A673 (cell line): ENCODE results near the gene COG4. TPM values are rescaled to one million over a fixed set of nuclear protein-coding genes. Genes with fewer than 3 reads are reported as not detected.

ENCODE experiments used
- BruUV-seq: library from RNA; stranded (reverse); fragments of 400-500 nt; replicated peaks from 2 replicates; lab custom pipeline; 2021; lab: Mats Ljungman, UMichigan
- CTCF ChIA-PET: fragments of 300-600 bp; sonication (Branson Sonifier 250); formaldehyde crosslinking; loops from one replicate; lab custom pipeline; 2022; ENCODE audit warnings: antibody characterized with exemption; lab: Charles Lee
- POLR2A ChIA-PET: fragments of 300-600 bp; sonication (Branson Sonifier 250); formaldehyde crosslinking; loops from one replicate; lab custom pipeline; 2022; ENCODE audit warnings: antibody characterized with exemption; ENCODE audit not compliant: low non-redundant PET; lab: Charles Lee
- DNase-seq: peaks from one replicate; pipeline ENCODE4 v3.0.0-alpha.2; 2015; ENCODE audit warnings: low spot score
- H3K27ac ChIP-seq: fragments of 200-600 bp; sonication (generic); 2 replicates; pipeline ENCODE4 v1.5.1; 2016; ENCODE audit warnings: mixed run types, low read depth, mild to moderate bottlenecking, mixed read lengths, antibody characterized with exemption, low read length; ENCODE audit not compliant: poor library complexity, severe bottlenecking
- H3K27me3 ChIP-seq: fragments of 200-600 bp; sonication (generic); replicated peaks from 2 replicates; pipeline ENCODE4 v1.6.1; 2017; ENCODE audit warnings: mixed run types, low read depth, mild to moderate bottlenecking, mixed read lengths, antibody characterized with exemption, low read length; ENCODE audit not compliant: insufficient read depth, poor library complexity
- H3K36me3 ChIP-seq: fragments of 200-600 bp; sonication (generic); 2 replicates; pipeline ENCODE4 v1.6.1; 2016; ENCODE audit warnings: mixed run types, mild to moderate bottlenecking, mixed read lengths, antibody characterized with exemption, low read length; ENCODE audit not compliant: insufficient read depth, poor library complexity, severe bottlenecking
- H3K4me1 ChIP-seq: fragments of 200-600 bp; sonication (generic); 2 replicates; pipeline ENCODE4 v1.6.1; 2017; ENCODE audit warnings: mixed run types, mild to moderate bottlenecking, mixed read lengths, antibody characterized with exemption, low read length; ENCODE audit not compliant: insufficient read depth, poor library complexity, severe bottlenecking
- H3K4me3 ChIP-seq: fragments of 200-600 bp; sonication (generic); 2 replicates; pipeline ENCODE4 v1.5.1; 2016; ENCODE audit warnings: low read depth, mixed run types, mild to moderate bottlenecking, mixed read lengths, low read length; ENCODE audit not compliant: poor library complexity, severe bottlenecking
- H3K9me3 ChIP-seq: fragments of 200-600 bp; sonication (generic); 2 replicates; pipeline ENCODE4 v1.6.1; 2016; ENCODE audit warnings: mixed run types, low read depth, mild to moderate bottlenecking, mixed read lengths, antibody characterized with exemption, low read length; ENCODE audit not compliant: poor library complexity, severe bottlenecking
- CTCF ChIP-seq: fragments of 300-800, 200-600 bp; sonication (generic); conservative IDR thresholded peaks from 2 replicates; pipeline ENCODE4 v1.5.1; 2017; ENCODE audit warnings: low read depth, mild to moderate bottlenecking, antibody characterized with exemption, low read length, moderate library complexity, mixed read lengths
- EZH2 ChIP-seq: fragments of 200-600 bp; sonication (generic); IDR thresholded peaks from 2 replicates; pipeline ENCODE4 v1.6.1; 2017; ENCODE audit warnings: borderline replicate concordance, low read depth, mild to moderate bottlenecking, mixed read lengths, antibody characterized with exemption, low read length; ENCODE audit not compliant: poor library complexity, severe bottlenecking
- intact Hi-C: fragments of 100-400 bp; cut with micrococcal nuclease; formaldehyde crosslinking; loops from one replicate; pipeline ENCODE4 v1.10.0; 2022; ENCODE audit not compliant: unreplicated experiment
- total RNA-seq: library from RNA; stranded (reverse); gene quantifications from 2 replicates; pipeline ENCODE4 v1.2.3, GENCODE V29; 2021

Gene COG4
- total RNA-seq, 1 experiment from 2014 or later = 68.6 TPM

GRCh38 chr16:70438969-70439862, 84.1 kb downstream of the COG4 start, which contains the start of gene ST3GAL2:
Gene ST3GAL2, minus strand, starts transcription at chr16:70439100. Its CDS starts 40,570 bp downstream, at chr16:70398530.
- Histone ChIP-seq H3K4me1 (peaks cover 16% of the 10 kb centered on the region), H3K9me3 (no peaks in the 10 kb centered on the region), H3K27me3 (no peaks in the 10 kb centered on the region), H3K4me3 (peak within 1 kb of the TSS; percentile 73), H3K27ac (peak within 1 kb of the TSS; percentile 63), H3K36me3 (no peaks in the 10 kb centered on the region)
- no peak for TF ChIP-seq CTCF
- TF ChIP-seq EZH2 = no peak
- POLR2A ChIA-PET = no interaction called here
- intact Hi-C loops = loop anchor here (2.0 to 5.0 kb wide), 2 partner anchors 37 to 58 kb away; no protein-coding TSS in a partner anchor
- BruUV-seq = no TSS peak
- DNase-seq = peak; percentile 99
- CTCF ChIA-PET = no interaction called here

- peak overlapping the region; percentile 73 for H3K4me3 ChIP-seq
- intact Hi-C loops = loop anchor here (2.0 to 5.0 kb wide), 2 partner anchors 36 to 58 kb away; no protein-coding TSS in a partner anchor
- BruUV-seq = no TSS peak
- no peaks in the 10 kb centered on the region for H3K36me3 ChIP-seq
- no peaks in the 10 kb centered on the region for H3K9me3 ChIP-seq
- H3K27ac ChIP-seq = peak overlapping the region; percentile 56
- DNase-seq = no peak
- H3K4me1 ChIP-seq = peaks cover 17% of the 10 kb centered on the region
- TF ChIP-seq CTCF = no peak
- no peak for TF ChIP-seq EZH2
- ChIA-PET POLR2A (no interaction called here), CTCF (interaction anchor here (0.6 kb wide), 1 partner anchor 40 kb away, joined by 4 read pairs; no protein-coding TSS in a partner anchor)
- no peaks in the 10 kb centered on the region for H3K27me3 ChIP-seq
Observed at GRCh38 chr16:70438585-70438968, 84.8 kb downstream of the COG4 start.

GRCh38 chr16:70437582-70438557, 85.5 kb downstream of the COG4 start:
- Histone ChIP-seq H3K36me3 (no peaks in the 10 kb centered on the region), H3K27me3 (no peaks in the 10 kb centered on the region), H3K4me3 (peak overlapping the region; percentile 73), H3K27ac (peak overlapping the region; percentile 56), H3K4me1 (peaks cover 24% of the 10 kb centered on the region), H3K9me3 (no peaks in the 10 kb centered on the region)
- ChIA-PET POLR2A (no interaction called here), CTCF (interaction anchor here (0.6 kb wide), 1 partner anchor 39 kb away, joined by 4 read pairs; no protein-coding TSS in a partner anchor)
- DNase-seq = peak; percentile 58
- intact Hi-C loops = loop anchor here (2.0 to 5.0 kb wide), 2 partner anchors 36 to 57 kb away; no protein-coding TSS in a partner anchor
- TF ChIP-seq EZH2 (no peak), CTCF (no peak)
- BruUV-seq = no TSS peak
